ENCODE data around the gene PVALEF. TPM values are rescaled to one million over a fixed set of nuclear protein-coding genes. Genes with fewer than 3 reads are reported as not detected.

Gene PVALEF
- total and polyA plus RNA-seq, 2 donors (not counting 3 experiments of a cell fraction or from before 2014, with no cell fraction given), result not detected

DNA sequence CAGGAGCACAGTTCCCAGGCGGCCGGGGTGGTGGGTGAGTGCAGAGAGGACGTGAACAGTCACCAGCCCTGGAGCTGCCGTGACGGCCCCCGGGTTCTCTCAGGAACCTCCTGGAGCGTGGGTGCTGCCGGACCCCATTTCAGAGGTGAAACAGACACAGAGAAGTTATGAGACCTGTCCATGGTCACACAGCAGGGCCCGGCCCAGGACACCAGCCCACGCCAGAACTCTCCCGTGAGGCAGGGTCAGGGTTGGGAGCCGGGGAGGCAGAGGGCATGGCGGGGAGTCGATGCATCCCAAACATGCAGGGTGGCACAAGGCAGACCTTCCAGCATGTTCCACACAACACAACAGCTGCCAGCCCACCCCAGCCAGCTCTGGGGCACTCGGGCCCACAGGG lies 3.8 kb upstream of the PVALEF start:
- FAIRE-seq, result no peak

DNA sequence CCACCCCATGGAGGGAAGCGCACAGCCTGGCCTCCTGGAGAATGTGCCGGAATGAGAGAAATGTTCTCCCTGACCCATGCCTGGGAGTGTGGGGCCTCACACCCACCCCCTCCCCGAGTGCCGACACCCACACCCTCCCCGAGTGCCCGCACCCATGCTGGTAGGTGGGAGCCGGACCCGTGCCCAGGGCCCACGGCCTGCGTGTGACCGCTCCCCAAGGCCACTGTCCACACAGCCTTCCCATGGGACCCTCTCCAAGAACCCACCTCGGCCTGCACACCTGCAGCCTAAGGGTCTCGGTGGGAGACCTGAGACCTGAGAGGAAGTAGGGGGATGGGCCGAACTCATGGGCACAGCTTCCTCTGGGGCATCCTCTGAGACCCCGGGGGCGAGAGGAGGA lies 3.3 kb upstream of the PVALEF start:
- Histone ChIP-seq H3K4me1 (ENCODE audit: control insufficient read depth, extremely low read depth, insufficient read depth, low read length) (peaks cover 4% of the 10 kb centered on the region), H4K20me1 (replicated peaks; ENCODE audit: control insufficient read depth, extremely low read depth, insufficient read depth, low read length) (no peaks in the 10 kb centered on the region), H3K27me3 (ENCODE audit: control insufficient read depth in 2 of 2, insufficient read depth in 2 of 2, low read length in 2 of 2) (peaks cover 4 to 6% of the 10 kb centered on the region in 2 experiments), H2AFZ (ENCODE audit: low read depth, low read length) (no peak overlapping the region), H3K4me2 (ENCODE audit: insufficient read depth, low read length) (no peak overlapping the region), H3K9me3 (replicated peaks; ENCODE audit: control insufficient read depth, insufficient read depth, low read length) (no peaks in the 10 kb centered on the region), H3K79me2 (ENCODE audit: control insufficient read depth, insufficient read depth, low read length) (no peaks in the 10 kb centered on the region), H3K4me3 (replicated peaks in 1 of 3; ENCODE audit: insufficient read depth in 1 of 3, low read depth in 1 of 3, low read length in 3 of 3) (no peak overlapping the region), H3K27ac (ENCODE audit: insufficient read depth, low read depth, low read length) (no peak overlapping the region), H3K9me1 (replicated peaks; ENCODE audit: control insufficient read depth, extremely low read depth, insufficient read depth, low read length) (no peaks in the 10 kb centered on the region), H3K36me3 (ENCODE audit: control insufficient read depth in 2 of 2, extremely low read depth in 1 of 2, insufficient read depth in 2 of 2, low read length in 2 of 2) (no peaks in the 10 kb centered on the region), H3K9ac (replicated peaks; ENCODE audit: extremely low read depth, insufficient read depth, low read length) (no peak overlapping the region)
- DNase-seq (ENCODE audit: low read depth, low spot score) (no peak), FAIRE-seq (no peak)
- no TSS peak for BruUV-seq (replicated peaks)
- intact Hi-C loops (cut with micrococcal nuclease), result no loop called here
- ChIA-PET CTCF (no interaction called here), POLR2A (no interaction called here)
- TF ChIP-seq FOS (IDR thresholded peaks at IDR 0.05; ENCODE audit: borderline replicate concordance, insufficient read depth, low read length) (no peak), POLR2A (IDR thresholded peaks at IDR 0.05; ENCODE audit: low read depth, low read length) (no peak), POLR2AphosphoS5 (IDR thresholded peaks at IDR 0.05; ENCODE audit: insufficient read depth, low read depth, low read length) (no peak), JUN (IDR thresholded peaks at IDR 0.05; ENCODE audit: borderline replicate concordance, insufficient read depth, insufficient read length, low read depth) (no peak), EZH2 (IDR thresholded peaks at IDR 0.05; ENCODE audit: borderline replicate concordance, low read depth, low read length, severe bottlenecking) (no peak), MYC (IDR thresholded peaks at IDR 0.05; ENCODE audit: low read depth, low read length) (no peak), GATA2 (IDR thresholded peaks at IDR 0.05; ENCODE audit: insufficient read depth, insufficient read length, low read depth, low read length) (no peak)
- TF ChIP-seq, protein P1, sequence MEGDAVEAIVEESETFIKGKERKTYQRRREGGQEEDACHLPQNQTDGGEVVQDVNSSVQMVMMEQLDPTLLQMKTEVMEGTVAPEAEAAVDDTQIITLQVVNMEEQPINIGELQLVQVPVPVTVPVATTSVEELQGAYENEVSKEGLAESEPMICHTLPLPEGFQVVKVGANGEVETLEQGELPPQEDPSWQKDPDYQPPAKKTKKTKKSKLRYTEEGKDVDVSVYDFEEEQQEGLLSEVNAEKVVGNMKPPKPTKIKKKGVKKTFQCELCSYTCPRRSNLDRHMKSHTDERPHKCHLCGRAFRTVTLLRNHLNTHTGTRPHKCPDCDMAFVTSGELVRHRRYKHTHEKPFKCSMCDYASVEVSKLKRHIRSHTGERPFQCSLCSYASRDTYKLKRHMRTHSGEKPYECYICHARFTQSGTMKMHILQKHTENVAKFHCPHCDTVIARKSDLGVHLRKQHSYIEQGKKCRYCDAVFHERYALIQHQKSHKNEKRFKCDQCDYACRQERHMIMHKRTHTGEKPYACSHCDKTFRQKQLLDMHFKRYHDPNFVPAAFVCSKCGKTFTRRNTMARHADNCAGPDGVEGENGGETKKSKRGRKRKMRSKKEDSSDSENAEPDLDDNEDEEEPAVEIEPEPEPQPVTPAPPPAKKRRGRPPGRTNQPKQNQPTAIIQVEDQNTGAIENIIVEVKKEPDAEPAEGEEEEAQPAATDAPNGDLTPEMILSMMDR (IDR thresholded peaks at IDR 0.05; ENCODE audit: extremely low read depth in 1 of 2, insufficient read depth in 1 of 2, low read depth in 1 of 2, low read length in 2 of 2), result no peak
- TF ChIP-seq, protein P2, sequence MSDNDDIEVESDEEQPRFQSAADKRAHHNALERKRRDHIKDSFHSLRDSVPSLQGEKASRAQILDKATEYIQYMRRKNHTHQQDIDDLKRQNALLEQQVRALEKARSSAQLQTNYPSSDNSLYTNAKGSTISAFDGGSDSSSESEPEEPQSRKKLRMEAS (IDR thresholded peaks at IDR 0.05; ENCODE audit: insufficient read depth, insufficient read length), result no peak
- dilution Hi-C loops (cut with MboI; ENCODE audit: extremely low pct_ligation_motif_present, low sequenced_read_pairs), result no loop called here

More for the DNA sequence above, 3.8 kb upstream of the PVALEF start:
- no peaks in the 10 kb centered on the region for H3K79me2 ChIP-seq (ENCODE audit: control insufficient read depth, insufficient read depth, low read length)
- no peak overlapping the region for H3K4me3 ChIP-seq (replicated peaks in 1 of 3; ENCODE audit: insufficient read depth in 1 of 3, low read depth in 1 of 3, low read length in 3 of 3)
- TF ChIP-seq, protein P1 (IDR thresholded peaks at IDR 0.05; ENCODE audit: extremely low read depth in 1 of 2, insufficient read depth in 1 of 2, low read depth in 1 of 2, low read length in 2 of 2), result no peak
- no peak for TF ChIP-seq GATA2 (IDR thresholded peaks at IDR 0.05; ENCODE audit: insufficient read depth, insufficient read length, low read depth, low read length)
- TF ChIP-seq POLR2AphosphoS5 (IDR thresholded peaks at IDR 0.05; ENCODE audit: insufficient read depth, low read depth, low read length), result no peak
- TF ChIP-seq FOS (IDR thresholded peaks at IDR 0.05; ENCODE audit: borderline replicate concordance, insufficient read depth, low read length), result no peak
- no peak for TF ChIP-seq POLR2A (IDR thresholded peaks at IDR 0.05; ENCODE audit: low read depth, low read length)
- no peak for TF ChIP-seq JUN (IDR thresholded peaks at IDR 0.05; ENCODE audit: borderline replicate concordance, insufficient read depth, insufficient read length, low read depth)
- TF ChIP-seq EZH2 (IDR thresholded peaks at IDR 0.05; ENCODE audit: borderline replicate concordance, low read depth, low read length, severe bottlenecking), result no peak
- CTCF ChIA-PET, result no interaction called here
- H4K20me1 ChIP-seq (replicated peaks; ENCODE audit: control insufficient read depth, extremely low read depth, insufficient read depth, low read length), result no peaks in the 10 kb centered on the region
- dilution Hi-C loops (cut with MboI; ENCODE audit: extremely low pct_ligation_motif_present, low sequenced_read_pairs), result no loop called here
- peaks cover 4% of the 10 kb centered on the region for H3K4me1 ChIP-seq (ENCODE audit: control insufficient read depth, extremely low read depth, insufficient read depth, low read length)
- no TSS peak for BruUV-seq (replicated peaks)
- POLR2A ChIA-PET, result no interaction called here
- H3K9me3 ChIP-seq (replicated peaks; ENCODE audit: control insufficient read depth, insufficient read depth, low read length), result no peaks in the 10 kb centered on the region
- H3K9me1 ChIP-seq (replicated peaks; ENCODE audit: control insufficient read depth, extremely low read depth, insufficient read depth, low read length), result no peaks in the 10 kb centered on the region
- no peak overlapping the region for H2AFZ ChIP-seq (ENCODE audit: low read depth, low read length)
- DNase-seq (ENCODE audit: low read depth, low spot score), result no peak
- H3K27me3 ChIP-seq (ENCODE audit: control insufficient read depth in 2 of 2, insufficient read depth in 2 of 2, low read length in 2 of 2), result peaks cover 1 to 6% of the 10 kb centered on the region in 2 experiments
- no peak overlapping the region for H3K27ac ChIP-seq (ENCODE audit: insufficient read depth, low read depth, low read length)
- no peaks in the 10 kb centered on the region for H3K36me3 ChIP-seq (ENCODE audit: control insufficient read depth in 2 of 2, extremely low read depth in 1 of 2, insufficient read depth in 2 of 2, low read length in 2 of 2)
- H3K4me2 ChIP-seq (ENCODE audit: insufficient read depth, low read length), result no peak overlapping the region
- no peak overlapping the region for H3K9ac ChIP-seq (replicated peaks; ENCODE audit: extremely low read depth, insufficient read depth, low read length)
- intact Hi-C loops (cut with micrococcal nuclease), result no loop called here
